CD4-positive, alpha-beta memory T cell (primary cell): Measurements from ENCODE around the gene APLF. TPM values are rescaled to one million over a fixed set of nuclear protein-coding genes. Genes with fewer than 3 reads are reported as not detected.
"Not testable (repeated sequence)": the region's sequence is repeated elsewhere in the genome, so short reads cannot be mapped to it uniquely, and the experiment has no call there.

Source experiments
- CTCF ChIA-PET: fragments of 350-600 bp; sonication (Branson Sonifier 250); formaldehyde crosslinking; loops from one replicate; lab custom pipeline; 2021; ENCODE audit warnings: inconsistent platforms; ENCODE audit not compliant: partially characterized antibody; lab: Charles Lee
- POLR2A ChIA-PET: fragments of 350-600 bp; sonication (Branson Sonifier 250); formaldehyde crosslinking; loops from one replicate; lab custom pipeline; 2021; ENCODE audit not compliant: partially characterized antibody; lab: Charles Lee
- DNase-seq, 5 donors: peaks; one replicate each; pipeline versions ENCODE4 v3.0.0 to v3.0.0-alpha.2; 2020 to 2022; ENCODE audit warnings: mixed read lengths in 1 of 5
- H3K27ac ChIP-seq: one replicate; pipeline ENCODE4 v1.7.0; 2013; ENCODE audit warnings: low read depth, low read length
- H3K27me3 ChIP-seq: 2 replicates; pipeline ENCODE4 v1.7.0; 2013; ENCODE audit warnings: mild to moderate bottlenecking, low read length, moderate library complexity; ENCODE audit not compliant: insufficient read depth
- H3K36me3 ChIP-seq: 2 replicates; pipeline ENCODE4 v1.7.0; 2013; ENCODE audit warnings: mild to moderate bottlenecking, low read length, moderate library complexity; ENCODE audit not compliant: insufficient read depth
- H3K4me1 ChIP-seq: 2 replicates; pipeline ENCODE4 v1.7.0; 2013; ENCODE audit warnings: mild to moderate bottlenecking, low read length, moderate library complexity; ENCODE audit not compliant: insufficient read depth
- H3K4me3 ChIP-seq, 2 donors: one replicate each; pipeline ENCODE4 v1.7.0; 2013; ENCODE audit warnings: low read length in 2 of 2, mild to moderate bottlenecking in 1 of 2
- H3K9me3 ChIP-seq, 2 donors: one replicate each; pipeline ENCODE4 v1.7.0; 2013; ENCODE audit warnings: low read length in 2 of 2, control low read depth in 1 of 2; ENCODE audit not compliant: control insufficient read depth in 1 of 2
- H3K27ac Mint-ChIP-seq, 7 donors: one replicate each; pipeline ENCODE4 v1.8.0; 2020 to 2021; ENCODE audit warnings: mixed read lengths in 7 of 7, mild to moderate bottlenecking in 6 of 7, inconsistent platforms in 3 of 7, moderate library complexity in 3 of 7
- H3K27me3 Mint-ChIP-seq, 2 donors: one replicate each; pipeline ENCODE4 v1.8.0; 2020 to 2021; ENCODE audit warnings: mixed read lengths in 2 of 2
- H3K36me3 Mint-ChIP-seq, 2 donors: one replicate each; pipeline ENCODE4 v1.8.0; 2020 to 2021; ENCODE audit warnings: mixed read lengths in 2 of 2, inconsistent platforms in 1 of 2, mild to moderate bottlenecking in 1 of 2
- H3K4me1 Mint-ChIP-seq, 4 donors: one replicate each; pipeline ENCODE4 v1.8.0; 2020 to 2021; ENCODE audit warnings: mixed read lengths in 4 of 4, mild to moderate bottlenecking in 1 of 4
- H3K4me3 Mint-ChIP-seq, 8 donors: one replicate each; pipeline ENCODE4 v1.8.0; 2020 to 2021; ENCODE audit warnings: mixed read lengths in 8 of 8, mild to moderate bottlenecking in 7 of 8, moderate library complexity in 6 of 8, inconsistent platforms in 3 of 8
- H3K9me3 Mint-ChIP-seq, 8 donors: one replicate each; pipeline ENCODE4 v1.8.0; 2020 to 2021; ENCODE audit warnings: mixed read lengths in 8 of 8, mild to moderate bottlenecking in 5 of 8, inconsistent platforms in 3 of 8, moderate library complexity in 1 of 8
- intact Hi-C: fragments of 100-400 bp; cut with micrococcal nuclease; formaldehyde crosslinking; loops from one replicate; pipeline ENCODE4 v1.15.1; 2023
- polyA plus RNA-seq, 2 donors: library from polyadenylated mRNA; unstranded; fragments of 300-500 nt; fragmentation: Illumina TruSeq; gene quantifications; one replicate each; pipeline ENCODE4 v1.2.3, GENCODE V29; 2021
- total RNA-seq, 2 experiments: library from RNA; stranded (reverse); gene quantifications; one replicate each; pipeline ENCODE4 v1.2.3, GENCODE V29; 2021

The APLF gene
- total and polyA plus RNA-seq, 4 experiments from 2014 or later = 2.9 to 9.5 (median 5.7) TPM

DNA sequence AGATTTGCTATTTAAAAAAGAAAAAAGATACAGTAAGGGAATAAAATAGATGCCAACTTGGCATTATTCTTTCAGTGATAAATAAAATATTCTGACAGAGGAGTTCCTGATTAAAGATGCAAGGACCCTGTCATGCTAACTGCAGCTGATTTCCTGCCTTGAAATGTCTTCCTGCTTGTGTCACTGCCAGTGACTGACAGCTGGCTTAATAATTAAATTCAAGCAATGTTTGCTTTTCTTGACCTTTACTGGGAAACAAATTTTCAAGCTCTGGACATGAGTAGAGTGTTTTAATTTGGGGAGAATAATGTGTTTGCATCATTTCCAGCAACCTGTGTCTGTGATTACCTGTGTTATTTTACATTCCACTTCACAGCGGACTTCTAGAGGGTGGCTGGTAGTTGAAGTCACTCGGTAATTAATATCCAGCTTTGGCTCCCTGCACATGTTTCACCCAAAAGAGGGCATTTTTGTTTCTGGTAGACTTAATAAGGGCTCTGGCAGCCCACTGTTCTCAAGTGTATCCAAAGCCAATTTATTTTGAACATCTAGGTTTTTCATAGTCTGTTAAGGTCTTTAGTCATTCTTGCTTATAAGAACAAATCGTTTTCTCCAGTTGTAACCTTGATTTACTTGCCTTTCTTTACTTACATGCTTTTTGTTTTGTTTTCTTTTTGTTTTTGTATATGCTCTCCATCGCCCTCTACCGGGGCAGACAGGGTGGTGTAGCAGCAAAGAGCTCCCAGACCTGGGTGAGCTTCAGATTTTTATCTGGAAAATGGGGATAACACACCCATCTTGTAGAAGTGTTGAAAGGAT, 127.5 kb downstream of the APLF start:
- peaks cover 7% of the 10 kb centered on the region for H3K4me1 ChIP-seq
- H3K27ac ChIP-seq = no peak overlapping the region
- H3K9me3 ChIP-seq = no peaks in the 10 kb centered on the region
- Mint-ChIP-seq H3K27ac (peak overlapping the region in 3 of 7 donors; percentile 10 to 49 (median 23)), H3K4me3 (peak overlapping the region in 7 of 8 donors; percentile 1 to 70 (median 35)), H3K4me1 (peaks cover 2 to 12% (median 7%) of the 10 kb centered on the region in 4 donors), H3K9me3 (peaks cover 0 to 12% (median 5%) of the 10 kb centered on the region in 8 donors), H3K36me3 (no peaks in the 10 kb centered on the region), H3K27me3 (peaks cover 5 to 10% of the 10 kb centered on the region in 2 donors)
- no peaks in the 10 kb centered on the region for H3K36me3 ChIP-seq
- no peaks in the 10 kb centered on the region for H3K27me3 ChIP-seq
- H3K4me3 ChIP-seq = no peak overlapping the region
- CTCF ChIA-PET = interaction anchor here (0.7 to 5.3 kb wide), 46 partner anchors 9 to 348 kb away, joined by 3 to 149 read pairs (median 4); partner anchors contain the start of genes APLF and FBXO48
- POLR2A ChIA-PET = interaction anchor here (0.6 to 1.7 kb wide), 7 partner anchors 89 to 438 kb away, joined by 3 to 10 read pairs (median 5); partner anchors contain the start of genes APLF, FBXO48 and PNO1
- intact Hi-C loops = loop anchor here (1.0 to 10.0 kb wide), 3 partner anchors 108 to 330 kb away; no protein-coding TSS in a partner anchor
- peak; percentile 46 to 56 (median 51) for DNase-seq

- not testable (repeated sequence) for H3K4me3 ChIP-seq, H3K4me3 Mint-ChIP-seq, H3K9me3 ChIP-seq, H3K4me1 ChIP-seq, H3K27me3 Mint-ChIP-seq, H3K27me3 ChIP-seq, H3K36me3 ChIP-seq, H3K27ac ChIP-seq, H3K36me3 Mint-ChIP-seq, DNase-seq
- POLR2A ChIA-PET = interaction anchor here (0.6 to 1.7 kb wide), 7 partner anchors 89 to 438 kb away, joined by 3 to 10 read pairs (median 5); partner anchors contain the start of genes APLF, FBXO48 and PNO1
- intact Hi-C loops = loop anchor here (1.0 to 10.0 kb wide), 3 partner anchors 108 to 329 kb away; no protein-coding TSS in a partner anchor
- CTCF ChIA-PET = interaction anchor here (0.7 to 5.3 kb wide), 45 partner anchors 10 to 347 kb away, joined by 3 to 149 read pairs (median 4); partner anchors contain the start of genes APLF and FBXO48
- Mint-ChIP-seq H3K9me3 (peaks cover 0 to 17% (median 10%) of the 10 kb centered on the region in 8 donors), H3K27ac (peak overlapping the region in 1 of 7 donors; percentile 3), H3K4me1 (peaks cover 2 to 12% (median 7%) of the 10 kb centered on the region in 4 donors)
Observed at GRCh38 chr2:68595493-68595785, 128.1 kb downstream of the APLF start.

DNA sequence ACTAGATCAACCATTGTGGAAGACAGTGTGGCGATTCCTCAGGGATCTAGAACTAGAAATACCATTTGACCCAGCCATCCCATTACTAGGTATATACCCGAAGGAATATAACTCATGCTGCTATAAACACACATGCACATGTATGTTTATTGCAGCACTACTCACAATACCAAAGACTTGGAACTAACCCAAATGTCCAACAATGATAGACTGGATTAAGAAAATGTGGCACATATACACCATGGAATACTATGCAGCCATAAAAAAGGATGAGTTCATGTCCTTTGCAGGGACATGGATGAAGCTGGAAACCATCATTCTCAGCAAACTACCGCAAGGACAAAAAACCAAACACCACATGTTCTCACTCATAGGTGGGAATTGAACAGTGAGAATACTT, 133.1 kb downstream of the APLF start:
- H3K4me1 Mint-ChIP-seq, H3K36me3 ChIP-seq, H3K27me3 ChIP-seq, H3K36me3 Mint-ChIP-seq, CTCF ChIA-PET, H3K27me3 Mint-ChIP-seq, H3K4me1 ChIP-seq, H3K4me3 Mint-ChIP-seq, H3K4me3 ChIP-seq, H3K27ac ChIP-seq, H3K27ac Mint-ChIP-seq, DNase-seq, intact Hi-C loops, POLR2A ChIA-PET, H3K9me3 ChIP-seq: not testable (repeated sequence)
- peaks cover 5 to 34% (median 26%) of the 10 kb centered on the region in 8 donors for H3K9me3 Mint-ChIP-seq

- Mint-ChIP-seq H3K27ac (no peak overlapping the region), H3K36me3 (no peaks in the 10 kb centered on the region), H3K4me1 (no peaks in the 10 kb centered on the region), H3K27me3 (peaks cover 3% of the 10 kb centered on the region in 2 donors), H3K9me3 (peaks cover 5 to 34% (median 26%) of the 10 kb centered on the region in 8 donors), H3K4me3 (no peak overlapping the region)
- no peak overlapping the region for H3K4me3 ChIP-seq
- POLR2A ChIA-PET = no interaction called here
- intact Hi-C loops = no loop called here
- no peaks in the 10 kb centered on the region for H3K36me3 ChIP-seq
- DNase-seq = no peak
- CTCF ChIA-PET = interaction anchor here (5.3 kb wide), 1 partner anchor 7 kb away, joined by 18 read pairs; no protein-coding TSS in a partner anchor
- no peaks in the 10 kb centered on the region for H3K27me3 ChIP-seq
- no peaks in the 10 kb centered on the region for H3K4me1 ChIP-seq
- H3K27ac ChIP-seq = no peak overlapping the region
- H3K9me3 ChIP-seq = no peaks in the 10 kb centered on the region
Observed at GRCh38 chr2:68603059-68603458, 135.7 kb downstream of the APLF start.

DNA sequence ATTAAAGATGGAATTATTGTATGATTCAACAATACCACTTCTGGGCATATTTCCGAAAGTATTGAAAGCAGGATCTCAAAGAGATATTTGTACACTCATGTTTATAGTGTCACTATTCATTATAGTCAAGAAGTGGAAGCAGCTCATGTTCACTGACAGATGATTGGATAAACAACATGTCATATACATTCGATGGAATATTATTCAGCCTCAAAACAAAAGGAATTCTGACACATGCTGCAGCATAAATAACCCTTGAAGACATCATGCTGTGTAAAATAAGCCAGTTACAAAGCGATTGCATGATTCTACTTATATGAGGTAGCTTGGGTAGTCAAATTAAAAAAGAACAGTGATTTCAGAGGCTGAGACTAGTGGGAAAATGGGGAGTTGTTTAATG, 136.7 kb downstream of the APLF start:
- H3K36me3 ChIP-seq = no peaks in the 10 kb centered on the region
- Mint-ChIP-seq H3K27me3 (peaks cover 3% of the 10 kb centered on the region in 2 donors), H3K4me3 (no peak overlapping the region), H3K4me1 (no peaks in the 10 kb centered on the region), H3K27ac (no peak overlapping the region), H3K36me3 (no peaks in the 10 kb centered on the region), H3K9me3 (peaks cover 5 to 33% (median 26%) of the 10 kb centered on the region in 8 donors)
- no peaks in the 10 kb centered on the region for H3K27me3 ChIP-seq
- ChIA-PET CTCF (interaction anchor here (5.3 kb wide), 1 partner anchor 8 kb away, joined by 18 read pairs; no protein-coding TSS in a partner anchor), POLR2A (no interaction called here)
- no peak for DNase-seq
- no peak overlapping the region for H3K27ac ChIP-seq
- no peaks in the 10 kb centered on the region for H3K4me1 ChIP-seq
- H3K9me3 ChIP-seq = no peaks in the 10 kb centered on the region
- intact Hi-C loops = no loop called here
- H3K4me3 ChIP-seq = no peak overlapping the region

- Mint-ChIP-seq H3K27me3 (peaks cover 1 to 3% of the 10 kb centered on the region in 2 donors), H3K4me1 (no peaks in the 10 kb centered on the region), H3K9me3 (peaks cover 5 to 38% (median 25%) of the 10 kb centered on the region in 8 donors), H3K36me3 (peaks cover 3 to 8% of the 10 kb centered on the region in 2 donors), H3K27ac (no peak overlapping the region), H3K4me3 (no peak overlapping the region)
- Histone ChIP-seq H3K36me3 (no peaks in the 10 kb centered on the region), H3K9me3 (peaks cover 0 to 3% of the 10 kb centered on the region in 2 donors), H3K27ac (no peak overlapping the region), H3K4me1 (no peaks in the 10 kb centered on the region), H3K4me3 (no peak overlapping the region), H3K27me3 (no peaks in the 10 kb centered on the region)
- DNase-seq = no peak
- intact Hi-C loops = no loop called here
- ChIA-PET POLR2A (no interaction called here), CTCF (interaction anchor here (5.3 kb wide), 1 partner anchor 10 kb away, joined by 18 read pairs; no protein-coding TSS in a partner anchor)
Observed at GRCh38 chr2:68605939-68606338, 138.6 kb downstream of the APLF start.

- H3K27me3 Mint-ChIP-seq = peaks cover 1 to 3% of the 10 kb centered on the region in 2 donors
- no peaks in the 10 kb centered on the region for H3K27me3 ChIP-seq
- no peak overlapping the region for H3K27ac Mint-ChIP-seq
- DNase-seq = no peak
- H3K36me3 Mint-ChIP-seq = peaks cover 6 to 9% of the 10 kb centered on the region in 2 donors
- POLR2A ChIA-PET = no interaction called here
- H3K4me1 ChIP-seq = no peaks in the 10 kb centered on the region
- H3K9me3 ChIP-seq = peaks cover 0 to 3% of the 10 kb centered on the region in 2 donors
- CTCF ChIA-PET = interaction anchor here (5.3 kb wide), 1 partner anchor 11 kb away, joined by 18 read pairs; no protein-coding TSS in a partner anchor
- no peaks in the 10 kb centered on the region for H3K36me3 ChIP-seq
- H3K9me3 Mint-ChIP-seq = peaks cover 5 to 41% (median 21%) of the 10 kb centered on the region in 8 donors
- no peak overlapping the region for H3K27ac ChIP-seq
- no peak overlapping the region for H3K4me3 Mint-ChIP-seq
- no peaks in the 10 kb centered on the region for H3K4me1 Mint-ChIP-seq
- intact Hi-C loops = no loop called here
- H3K4me3 ChIP-seq = no peak overlapping the region
Observed at GRCh38 chr2:68606759-68607158, 139.4 kb downstream of the APLF start.
